IPS DF 4.7 (cell line): ENCODE results near the gene IL19.
"Not testable (repeated sequence)": the region's sequence is repeated elsewhere in the genome, so short reads cannot be mapped to it uniquely, and the experiment has no call there.

ENCODE experiments used
- DNase-seq: peaks from one replicate; pipeline ENCODE4 v3.0.0-alpha.2; 2013; ENCODE audit warnings: low spot score; ENCODE audit errors: extremely low read depth

The IL19 gene

DNA sequence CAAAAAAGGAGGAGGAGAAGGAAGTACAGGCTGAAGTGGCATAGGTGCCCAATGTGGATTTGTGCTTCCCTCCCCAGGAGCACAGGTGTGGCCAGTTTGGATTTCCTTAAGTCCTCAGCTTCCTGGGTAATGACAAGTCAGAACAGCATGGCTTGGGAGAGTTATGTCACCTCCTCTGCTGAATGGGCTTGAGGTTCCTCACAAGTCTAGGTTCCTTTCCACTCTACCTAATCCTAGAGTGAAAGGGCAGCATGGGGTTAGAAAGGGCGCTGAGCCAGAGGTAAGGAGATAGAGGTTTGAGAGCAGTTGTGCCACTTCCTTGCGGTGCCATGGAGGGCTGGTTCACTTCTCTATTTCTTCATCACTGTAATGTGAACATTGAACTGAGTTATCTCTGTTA lies 59.3 kb downstream of the IL19 start:
- DNase-seq, result no peak

DNA sequence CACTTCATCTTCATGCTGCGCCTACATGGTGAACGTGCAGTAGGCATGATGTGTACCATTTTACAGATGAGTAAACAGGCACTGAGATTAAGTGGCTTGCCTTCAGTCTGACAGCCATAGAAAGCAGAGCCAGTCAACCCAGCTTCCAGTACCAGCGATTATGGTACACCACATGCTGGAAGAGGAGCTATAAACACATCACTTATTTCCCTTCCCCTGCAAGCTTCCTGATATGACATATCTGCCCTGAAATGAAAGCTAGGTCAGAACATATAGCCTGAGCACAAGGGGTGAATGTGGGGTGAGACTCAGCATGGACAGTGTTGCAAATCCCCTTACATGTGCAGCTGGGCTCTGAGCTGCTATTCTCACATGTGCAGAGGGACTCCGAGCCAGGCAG lies 61.1 kb downstream of the IL19 start:
- DNase-seq, result no peak

DNA sequence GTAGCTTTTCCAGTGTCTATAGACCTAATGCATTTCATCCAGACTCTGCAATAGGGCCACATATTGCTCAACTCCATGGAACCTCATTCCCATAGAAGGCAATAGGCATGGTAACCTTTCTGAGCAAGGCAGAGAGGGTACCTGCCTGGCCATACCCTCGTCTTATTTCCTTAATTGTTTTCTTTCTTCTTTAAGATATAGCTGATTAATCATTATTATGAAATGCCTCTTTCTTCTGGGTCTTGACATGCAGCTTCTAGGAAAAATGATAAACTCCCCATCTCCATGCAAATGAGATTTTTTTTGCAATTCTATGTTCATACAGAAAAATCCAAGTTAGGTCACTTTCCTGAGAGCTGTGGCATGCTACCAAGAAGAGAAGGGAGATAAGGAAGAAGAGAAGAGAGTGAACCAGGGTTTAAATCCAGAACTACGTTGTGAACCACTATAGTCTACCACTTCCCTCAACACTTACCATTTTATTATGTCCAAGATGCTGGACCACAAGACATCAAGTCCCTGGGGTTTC lies 61.8 kb downstream of the IL19 start:
- DNase-seq, result no peak

DNA sequence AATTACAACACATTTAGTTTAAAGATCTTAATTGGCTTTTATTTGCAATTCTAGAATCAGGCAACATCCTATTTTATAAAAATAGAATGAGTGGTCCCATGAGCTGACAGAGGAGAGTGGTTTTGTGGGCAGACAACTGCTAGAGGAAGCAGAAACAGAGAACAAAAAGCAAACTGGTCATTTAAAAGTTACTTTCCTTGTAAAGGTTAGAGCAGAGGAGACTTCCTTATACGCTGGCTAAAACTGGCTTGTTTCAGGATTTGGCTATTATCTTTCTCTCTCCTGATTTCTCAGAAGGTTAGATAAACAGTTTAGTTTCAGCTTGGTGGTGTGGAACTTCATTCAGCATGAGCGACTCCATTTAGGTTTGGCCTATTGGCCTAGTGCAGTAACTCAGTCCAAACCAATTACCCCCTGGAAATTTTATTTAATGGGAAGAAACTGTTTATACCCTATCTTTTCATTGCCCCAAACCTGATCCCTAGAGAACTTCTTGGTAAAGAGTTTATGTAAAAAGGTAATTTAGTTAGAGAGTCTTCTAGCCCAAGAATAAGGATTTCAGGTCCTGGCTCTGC lies 62.6 kb downstream of the IL19 start:
- DNase-seq, result no peak

DNA sequence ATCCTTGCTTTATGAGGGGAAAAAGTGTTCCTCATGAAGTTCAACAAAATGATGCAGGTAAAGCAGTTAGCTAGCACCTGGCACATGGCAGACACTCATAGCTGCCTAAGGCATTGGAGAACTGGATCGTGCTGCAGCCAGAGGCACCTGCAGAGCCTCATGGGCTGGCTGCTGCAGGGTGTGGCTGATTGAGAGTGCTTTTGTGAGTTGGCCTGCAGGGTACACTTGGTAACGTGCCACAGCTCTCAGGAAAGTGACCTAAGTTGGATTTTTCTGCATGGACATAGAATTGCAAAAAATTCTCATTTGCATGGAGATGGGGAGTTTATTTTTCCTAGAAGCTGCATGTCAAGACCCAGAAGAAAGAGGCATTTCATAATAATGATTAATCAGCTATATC lies 63.2 kb downstream of the IL19 start:
- no peak for DNase-seq

DNA sequence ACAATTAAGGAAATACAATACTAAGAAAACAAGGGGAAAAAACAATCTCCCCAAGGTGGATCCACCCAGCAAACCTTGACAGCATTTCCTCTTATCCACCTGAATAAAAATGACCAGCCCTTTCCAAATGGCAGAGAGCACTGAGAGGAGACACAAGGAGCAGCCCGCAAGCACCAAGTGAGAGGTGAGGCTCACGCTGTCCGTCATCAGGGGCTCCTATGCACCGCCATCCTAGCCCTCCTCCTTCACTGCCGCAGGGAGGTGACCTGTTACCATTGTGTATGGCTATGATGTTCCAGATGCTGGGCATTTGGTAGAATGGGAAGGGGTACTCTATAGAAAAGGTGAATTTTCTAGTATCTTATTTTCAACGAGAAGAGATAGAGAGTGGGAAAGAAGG lies 63.6 kb downstream of the IL19 start:
- no peak for DNase-seq

DNA sequence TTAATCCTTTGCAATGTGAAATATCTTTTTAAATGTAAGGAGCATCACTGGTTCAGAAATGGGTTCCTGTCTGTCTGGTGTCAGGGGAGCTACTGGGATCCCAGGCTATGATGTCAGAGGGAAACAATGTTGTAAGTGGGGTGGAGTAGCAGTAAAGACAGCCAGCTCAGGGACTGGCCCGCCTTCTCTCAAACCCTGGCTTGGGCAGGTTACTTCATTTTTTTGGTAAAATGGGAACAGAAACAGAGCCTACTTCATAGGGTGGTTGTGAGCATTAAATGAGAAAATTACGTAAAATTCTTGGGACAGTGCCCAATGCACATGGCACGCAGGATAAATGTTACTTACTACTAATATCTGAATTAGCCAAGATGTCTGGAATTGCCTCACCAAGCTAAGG lies 64.1 kb downstream of the IL19 start:
- no peak for DNase-seq

DNA sequence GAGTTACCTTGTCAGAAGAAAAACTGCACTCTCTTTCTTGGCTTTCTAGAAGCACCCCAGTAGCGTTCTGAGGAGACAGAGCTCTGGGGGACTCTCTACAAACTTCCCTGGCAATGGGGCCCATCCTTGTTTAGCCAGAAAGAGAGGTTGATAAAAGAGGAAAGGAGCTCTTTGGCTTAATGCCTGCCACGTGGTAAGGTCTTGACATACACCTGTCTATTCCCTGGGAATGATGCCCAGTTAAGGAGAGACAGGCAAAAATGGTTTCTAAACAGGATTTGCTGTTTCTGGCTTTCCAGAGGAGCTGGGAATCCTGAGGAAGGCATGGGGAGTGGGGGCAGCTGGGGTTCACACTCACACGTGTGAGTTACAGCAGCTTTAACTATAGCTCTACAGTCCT lies 64.6 kb downstream of the IL19 start:
- DNase-seq, result no peak

DNA sequence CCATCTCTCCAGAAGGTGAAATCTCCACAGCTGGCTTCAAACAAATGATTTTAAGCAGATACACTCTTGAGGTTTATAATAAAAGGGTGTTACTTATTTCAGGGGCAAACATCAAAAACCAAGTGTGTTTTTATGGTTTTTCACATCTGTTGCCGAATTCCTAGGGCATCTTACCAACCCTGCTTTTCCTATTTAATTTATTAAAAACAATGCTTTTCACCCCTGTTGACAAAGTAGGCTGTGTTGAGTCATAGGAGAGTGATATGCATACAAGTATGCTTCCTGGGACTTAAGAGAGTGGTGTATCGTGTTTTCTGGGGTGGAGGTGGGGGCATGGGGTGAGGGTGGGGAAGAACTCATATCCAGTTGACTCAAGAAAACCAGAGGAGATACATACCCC lies 65.5 kb downstream of the IL19 start:
- DNase-seq, result no peak

DNA sequence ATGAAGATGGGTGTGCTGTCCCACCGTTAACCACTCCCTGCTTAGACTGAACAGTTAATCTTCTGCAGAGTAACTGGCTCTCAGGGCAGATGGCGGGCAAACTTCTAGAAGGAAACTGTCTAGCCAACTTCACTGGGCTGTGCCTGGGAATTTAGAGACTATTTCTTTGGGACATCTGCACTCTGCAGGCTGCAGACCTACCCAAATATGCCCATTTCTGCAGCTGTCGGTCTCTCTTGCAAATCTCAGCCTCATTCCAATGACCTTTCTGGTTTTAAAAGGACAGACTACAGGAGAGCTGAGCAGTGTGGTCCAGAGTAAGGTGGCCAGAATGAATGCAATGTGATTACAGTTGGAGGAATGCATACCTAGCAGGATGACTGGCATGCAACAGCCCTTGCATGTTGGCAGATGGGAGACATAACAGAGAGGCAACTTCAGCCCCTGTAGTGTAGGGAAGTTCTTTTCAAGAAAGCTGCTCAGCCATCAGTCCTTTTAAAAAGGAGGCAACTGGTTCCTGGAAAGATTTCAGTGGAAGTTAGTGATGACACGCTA lies 68.5 kb downstream of the IL19 start:
- no peak for DNase-seq

DNA sequence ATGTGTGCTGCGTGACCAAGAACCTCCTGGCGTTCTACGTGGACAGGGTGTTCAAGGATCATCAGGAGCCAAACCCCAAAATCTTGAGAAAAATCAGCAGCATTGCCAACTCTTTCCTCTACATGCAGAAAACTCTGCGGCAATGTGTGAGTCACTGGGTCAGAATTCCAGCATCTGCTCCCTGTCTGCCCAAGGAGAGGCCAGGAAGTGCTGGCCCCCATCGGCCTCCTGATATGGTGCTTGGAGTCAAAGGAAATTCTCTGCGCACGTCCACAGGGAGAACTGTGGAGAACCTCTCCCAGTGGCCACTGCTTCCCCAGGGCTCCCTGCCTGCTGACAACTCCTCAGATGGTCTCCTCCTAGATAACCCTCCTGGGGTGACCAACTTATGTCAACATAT lies 69.3 kb downstream of the IL19 start:
- DNase-seq, result no peak

DNA sequence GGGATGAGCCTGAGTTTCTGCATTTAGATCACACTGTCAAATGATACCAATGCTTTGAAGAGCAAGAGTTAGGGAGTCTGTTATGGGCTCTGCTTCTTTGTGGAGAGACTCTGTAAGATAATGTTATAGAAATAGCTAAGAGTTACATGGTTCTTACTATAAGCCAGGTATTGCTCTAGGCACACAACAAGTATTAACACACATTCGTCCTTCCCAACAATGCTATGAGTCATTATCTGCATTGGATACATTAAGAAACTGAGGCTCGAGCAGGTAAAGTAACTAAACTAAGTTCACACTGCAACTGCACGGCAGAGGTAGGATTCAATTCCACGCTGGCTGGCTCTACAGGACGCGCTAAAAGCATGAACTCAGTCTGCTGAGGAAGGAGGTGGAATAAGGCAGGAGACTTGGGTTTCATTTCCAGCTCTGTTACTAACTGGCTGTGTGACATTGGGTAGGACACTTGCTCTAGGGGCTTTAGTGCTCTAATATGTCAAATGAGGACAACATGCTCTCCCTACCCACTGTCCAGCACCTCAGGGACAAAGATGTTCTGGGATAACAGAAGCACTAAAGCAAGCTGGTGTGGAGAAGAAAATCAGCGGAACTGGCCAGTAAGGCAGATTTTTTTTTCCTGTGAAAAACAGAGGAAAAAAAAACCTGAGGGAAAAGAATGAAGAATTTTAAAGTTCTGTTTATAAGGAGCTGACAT lies 71.2 kb downstream of the IL19 start:
- no peak for DNase-seq

DNA sequence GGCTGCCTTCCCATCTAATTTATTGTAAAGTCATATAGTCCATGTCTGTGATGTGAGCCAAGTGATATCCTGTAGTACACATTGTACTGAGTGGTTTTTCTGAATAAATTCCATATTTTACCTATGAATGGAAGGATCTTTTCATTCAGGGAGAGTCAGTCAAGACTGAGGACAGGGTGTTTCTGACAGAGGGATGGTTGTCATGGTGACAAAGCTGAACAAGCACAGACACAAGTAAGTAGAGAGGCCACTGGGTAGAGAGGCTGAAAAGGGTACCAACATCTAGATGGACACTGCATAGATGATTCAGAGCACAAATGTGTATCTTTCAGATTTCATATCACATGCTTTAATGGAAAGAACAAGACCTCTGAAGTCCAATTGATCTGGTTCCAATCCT lies 72.3 kb downstream of the IL19 start:
- no peak for DNase-seq

DNA sequence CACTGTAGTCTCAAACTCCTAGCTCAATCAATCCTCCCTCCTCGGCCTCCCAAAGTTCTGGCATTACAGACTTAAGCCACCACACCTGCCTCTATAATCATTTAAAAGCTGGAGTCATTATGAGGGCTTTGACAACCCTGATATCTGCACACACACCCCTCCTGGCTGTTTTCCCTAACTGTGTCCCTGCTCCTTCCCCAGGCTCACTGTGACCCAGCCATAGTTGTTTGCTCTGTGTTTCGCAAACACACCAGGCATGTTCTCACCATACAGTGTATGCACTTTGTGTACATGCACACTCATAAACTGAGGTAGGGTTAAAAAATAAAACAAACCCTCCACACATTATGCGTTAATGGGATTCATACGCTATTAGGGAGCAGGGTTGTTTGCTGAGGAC lies 73.1 kb downstream of the IL19 start:
- no peak for DNase-seq

DNA sequence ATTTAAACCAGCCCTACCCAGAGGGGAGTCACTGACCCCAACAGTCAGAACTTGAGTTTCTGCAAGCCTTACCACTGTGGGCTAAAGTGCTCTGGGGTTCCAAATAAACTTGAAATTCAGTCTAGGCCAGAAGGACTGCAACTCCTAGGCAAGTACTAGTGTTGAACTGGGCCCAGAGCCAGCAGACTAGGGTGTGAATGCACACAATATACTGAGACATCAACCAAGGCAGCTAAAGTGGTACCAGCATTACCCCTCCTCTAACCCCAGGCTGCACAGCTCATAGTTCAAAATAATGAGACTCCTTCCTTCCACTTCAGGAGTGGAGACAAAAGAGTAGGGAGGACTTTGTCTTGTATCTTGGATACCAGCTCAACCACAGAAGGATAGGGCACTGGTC lies 75.9 kb downstream of the IL19 start:
- DNase-seq, result no peak

DNA sequence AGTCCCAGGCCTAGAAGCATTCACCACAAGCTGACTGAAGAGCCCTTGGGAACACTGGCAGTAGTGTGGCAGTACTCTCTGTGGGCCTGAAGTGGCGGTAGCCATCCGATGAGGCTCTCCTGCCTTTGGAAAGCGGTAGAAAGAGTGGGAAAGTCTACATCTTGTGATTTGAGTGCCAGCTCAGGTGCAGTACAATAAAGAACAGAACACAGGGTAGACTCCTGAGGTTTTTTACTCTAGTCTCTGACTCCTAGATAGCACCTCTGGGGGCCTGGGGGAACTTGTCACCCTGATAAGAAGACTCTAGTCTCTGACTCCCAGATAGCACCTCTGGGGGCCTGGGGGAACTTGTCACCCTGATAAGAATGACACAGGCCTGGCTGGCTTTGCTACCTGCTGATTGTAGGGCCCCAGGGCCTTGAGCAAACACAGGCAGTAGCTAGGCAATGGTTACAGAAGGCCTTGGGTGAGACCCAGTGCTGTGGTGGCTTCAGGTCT lies 76.8 kb downstream of the IL19 start:
- no peak for DNase-seq

DNA sequence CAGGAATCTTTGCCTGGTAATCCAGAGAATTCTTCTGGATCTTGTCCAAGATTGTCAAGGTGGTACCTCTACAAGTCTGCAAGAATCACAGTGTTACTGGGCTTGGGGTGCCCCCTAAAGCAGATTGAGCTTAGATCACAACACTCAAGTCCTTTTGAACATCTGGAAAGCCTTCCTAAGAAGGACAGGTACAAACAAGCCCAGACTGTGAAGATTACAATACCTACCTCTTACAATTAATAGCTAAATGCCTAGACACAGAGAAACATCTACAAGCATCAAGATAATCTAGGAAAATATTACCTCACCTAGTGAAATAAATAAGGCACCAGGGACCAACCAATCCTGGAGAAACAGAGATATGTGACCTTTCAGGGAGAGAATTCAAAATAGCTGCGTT lies 77.4 kb downstream of the IL19 start:
- no peak for DNase-seq

DNA sequence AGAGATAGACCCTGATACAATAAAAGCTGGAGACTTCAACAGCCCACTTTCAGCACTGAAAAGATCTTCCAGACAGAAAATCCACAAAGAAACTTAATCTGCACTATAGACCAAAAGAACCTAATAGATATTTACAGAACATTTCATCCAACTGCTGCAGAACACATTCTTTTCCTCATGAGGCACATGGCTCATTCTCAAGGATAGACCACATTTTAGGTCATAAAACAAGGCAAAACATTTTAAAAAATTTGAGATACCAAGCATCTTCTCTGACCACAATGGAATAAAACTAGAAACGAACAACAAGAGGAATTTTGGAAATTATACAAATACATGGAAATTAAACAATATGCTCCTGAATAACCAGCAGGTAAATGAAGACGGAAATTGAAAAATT lies 79.8 kb downstream of the IL19 start:
- no peak for DNase-seq

DNA sequence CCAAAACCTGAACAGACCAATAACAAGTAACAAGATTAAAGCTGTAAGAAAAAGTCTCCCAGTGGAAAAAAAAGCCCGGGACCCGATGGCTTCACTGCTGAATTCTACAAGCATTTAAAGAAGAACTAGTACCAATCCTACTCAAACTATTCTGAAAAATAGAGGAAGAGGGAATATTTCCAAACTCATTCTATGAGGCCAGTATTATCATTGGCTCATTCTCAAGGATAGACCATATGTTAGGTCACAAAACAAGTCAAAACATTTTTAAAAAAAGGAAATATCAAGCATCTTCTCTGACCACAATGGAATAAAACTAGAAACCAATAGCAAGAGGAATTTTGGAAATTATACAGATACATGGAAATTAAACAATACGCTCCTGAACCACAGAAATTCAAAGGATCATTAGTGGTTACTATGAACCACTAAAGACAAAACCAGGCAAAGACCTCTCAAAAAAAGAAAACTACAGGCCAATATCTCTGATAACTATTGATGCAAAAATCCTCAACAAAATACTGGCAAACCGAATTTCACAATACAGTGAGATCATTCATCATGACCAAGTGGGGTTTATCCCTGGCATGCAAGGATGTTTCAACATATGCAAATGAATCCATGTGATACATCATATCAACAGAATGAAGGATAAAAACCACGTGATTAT lies 80.9 kb downstream of the IL19 start:
- DNase-seq, result no peak

DNA sequence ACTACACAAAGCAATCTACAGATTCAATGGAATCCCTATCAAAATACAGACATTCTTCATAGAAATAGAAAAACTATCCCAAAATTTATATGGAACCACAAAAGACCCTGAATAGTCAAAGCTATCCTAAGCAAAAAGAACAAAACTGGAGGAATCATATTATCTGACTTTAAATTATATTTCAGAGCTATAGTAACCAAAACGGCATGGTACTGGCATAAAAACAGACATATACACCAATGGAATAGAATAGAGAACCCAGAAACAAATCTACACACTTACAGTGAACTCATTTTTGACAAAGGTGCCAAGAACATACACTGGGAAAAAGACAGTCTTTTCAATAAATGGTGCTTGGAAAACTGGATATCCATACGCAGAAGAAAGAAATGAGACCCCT lies 82.1 kb downstream of the IL19 start:
- DNase-seq, result not testable (repeated sequence)

DNA sequence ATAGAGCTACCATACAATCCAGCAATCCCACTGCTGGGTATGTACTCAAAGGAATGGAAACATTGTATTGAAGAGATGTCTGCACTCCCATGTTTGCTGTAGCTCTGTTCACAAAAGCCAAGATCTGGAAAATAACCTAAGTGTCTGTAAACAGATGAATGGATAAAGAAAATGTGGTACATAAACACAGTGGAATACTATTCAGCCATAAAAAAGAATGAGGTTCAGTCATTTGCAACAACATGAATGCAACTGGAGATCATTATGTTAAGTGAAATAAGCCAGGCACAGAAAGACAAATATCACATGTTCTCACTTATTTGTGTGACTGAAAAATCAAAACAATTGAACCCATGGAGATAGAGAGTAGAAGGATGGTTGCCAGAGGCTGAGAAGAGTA lies 83.1 kb downstream of the IL19 start:
- not testable (repeated sequence) for DNase-seq

DNA sequence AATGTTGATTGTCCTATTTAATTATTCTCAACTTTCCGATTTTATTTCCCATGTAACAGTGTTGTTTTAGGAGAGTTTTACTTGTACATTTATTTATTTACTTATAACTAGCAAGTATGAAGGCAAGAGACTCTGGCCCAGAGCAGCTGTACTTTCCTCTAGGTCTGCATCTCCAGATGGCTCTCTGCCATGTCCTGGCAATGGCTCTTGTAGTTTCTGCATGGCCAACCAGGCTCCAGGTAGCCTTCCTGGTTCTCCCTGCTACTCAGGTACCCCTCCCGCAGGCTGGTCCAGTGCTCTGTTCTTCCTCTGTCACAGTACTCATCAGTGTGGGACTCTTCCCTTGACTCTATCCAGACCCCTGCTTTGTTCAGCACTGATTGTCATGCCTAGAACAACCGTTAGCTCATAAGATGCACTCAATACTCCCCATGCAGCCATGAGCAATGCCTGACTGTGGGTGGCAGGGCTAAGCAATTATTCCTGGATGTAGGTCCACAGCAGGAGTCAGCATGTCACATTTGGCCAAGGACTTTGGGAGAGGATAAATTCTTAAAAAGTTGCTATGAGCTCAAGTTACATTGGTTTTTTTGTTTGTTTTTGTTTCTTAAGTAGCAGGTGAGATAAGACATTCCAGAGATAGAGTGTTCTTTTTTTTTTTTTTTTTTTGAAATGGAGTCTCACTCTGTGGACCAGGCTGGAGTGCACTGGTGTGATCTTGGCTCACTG lies 84.0 kb downstream of the IL19 start:
- DNase-seq, result no peak
